T-helper 9 cell (primary cell): Measurements from ENCODE around the gene ETV5.
A peak's percentile ranks its signal among the peaks of the same experiment; 100 is the strongest.

Source experiments
- DNase-seq: peaks from one replicate; pipeline ENCODE4 v3.0.0-alpha.2; 2020

Gene ETV5

GRCh38 chr3:186121968-186122367 is 13.1 kb upstream of the ETV5 start:
- no peak for DNase-seq

- DNase-seq: no peak
These were observed 12.4 kb upstream of the ETV5 start for GRCh38 chr3:186121278-186121677.

- no peak for DNase-seq
These were observed 10.6 kb upstream of the ETV5 start for GRCh38 chr3:186119499-186119898.

- DNase-seq: no peak
These were observed 9.8 kb upstream of the ETV5 start for GRCh38 chr3:186118692-186119091.

- DNase-seq: no peak
These were observed 8.7 kb upstream of the ETV5 start for GRCh38 chr3:186117521-186118134.

GRCh38 chr3:186115239-186115996 is 6.5 kb upstream of the ETV5 start:
- no peak for DNase-seq

GRCh38 chr3:186110975-186111974 is 2.4 kb upstream of the ETV5 start:
- no peak for DNase-seq

- DNase-seq: no peak
These were observed 1.3 kb upstream of the ETV5 start for GRCh38 chr3:186109897-186110803.

GRCh38 chr3:186108106-186108940 is 566 bp downstream of the ETV5 start:
- no peak for DNase-seq

GRCh38 chr3:186107215-186108105 is 1.4 kb downstream of the ETV5 start:
- DNase-seq: peak; percentile 30

- DNase-seq: no peak
These were observed 3.3 kb downstream of the ETV5 start for GRCh38 chr3:186105543-186105942.

- no peak for DNase-seq
These were observed 6.2 kb downstream of the ETV5 start for GRCh38 chr3:186102687-186103086.

GRCh38 chr3:186100398-186100797 is 8.5 kb downstream of the ETV5 start:
- DNase-seq: no peak

GRCh38 chr3:186099178-186099577 is 9.7 kb downstream of the ETV5 start:
- DNase-seq: no peak

- no peak for DNase-seq
These were observed 10.1 kb downstream of the ETV5 start for GRCh38 chr3:186098740-186099139.

GRCh38 chr3:186097663-186098451 is 11.0 kb downstream of the ETV5 start:
- DNase-seq: no peak

GRCh38 chr3:186097317-186097662 is 11.6 kb downstream of the ETV5 start:
- DNase-seq: no peak

- no peak for DNase-seq
These were observed 12.6 kb downstream of the ETV5 start for GRCh38 chr3:186096290-186096689.

GRCh38 chr3:186095561-186096081 is 13.3 kb downstream of the ETV5 start:
- DNase-seq: no peak
